Stimulated activated naive CD4-positive, alpha-beta T cell (primary cell): Measurements from ENCODE around the gene GIPR.
A peak's percentile ranks its signal among the peaks of the same experiment; 100 is the strongest.
"Not testable (repeated sequence)": the region's sequence is repeated elsewhere in the genome, so short reads cannot be mapped to it uniquely, and the experiment has no call there.

Experiments used
- DNase-seq, 6 experiments: peaks; one replicate each; lab custom pipeline; 2025; lab: John Stamatoyannopoulos, UW

Gene GIPR

DNA sequence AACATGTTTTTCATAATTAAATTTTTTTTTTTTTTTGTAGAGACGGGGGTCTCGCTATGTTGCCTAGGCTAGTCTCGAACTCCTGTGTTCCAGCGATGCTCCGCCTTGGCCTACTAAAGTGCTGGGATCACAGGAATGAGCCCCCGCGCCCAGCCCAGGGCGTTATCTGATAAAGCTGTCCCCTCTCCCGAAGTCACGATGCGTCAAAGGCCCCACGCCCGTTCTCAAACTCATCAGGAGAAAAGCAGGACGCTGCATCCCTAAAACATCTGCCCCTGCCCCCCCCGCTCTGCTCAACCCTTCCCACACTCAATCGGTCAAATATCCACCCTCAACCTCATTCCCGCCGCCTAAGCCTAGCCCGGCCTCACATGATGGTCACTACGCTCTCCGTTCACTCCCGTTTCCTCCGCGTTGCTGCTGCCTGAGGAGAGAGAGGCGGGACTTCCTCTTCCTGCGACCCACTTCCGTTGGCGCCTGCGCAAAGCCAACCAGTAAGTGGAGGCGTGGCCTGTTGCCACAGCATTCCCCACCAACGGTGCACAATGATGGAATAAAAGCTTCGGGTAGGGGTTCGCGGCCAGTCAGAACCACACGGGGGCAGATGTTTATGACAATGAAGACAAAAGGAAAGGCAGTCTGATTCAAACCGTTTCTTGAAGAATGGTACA, 23.6 kb downstream of the GIPR start, which contains the start of gene SNRPD2:
Gene SNRPD2, minus strand, starts transcription at position 438 of the 671 bp plus-strand sequence. Its CDS starts 65 bp downstream, at position 373.
- DNase-seq, result peak; percentile 89 to 100 (median 98)

DNA sequence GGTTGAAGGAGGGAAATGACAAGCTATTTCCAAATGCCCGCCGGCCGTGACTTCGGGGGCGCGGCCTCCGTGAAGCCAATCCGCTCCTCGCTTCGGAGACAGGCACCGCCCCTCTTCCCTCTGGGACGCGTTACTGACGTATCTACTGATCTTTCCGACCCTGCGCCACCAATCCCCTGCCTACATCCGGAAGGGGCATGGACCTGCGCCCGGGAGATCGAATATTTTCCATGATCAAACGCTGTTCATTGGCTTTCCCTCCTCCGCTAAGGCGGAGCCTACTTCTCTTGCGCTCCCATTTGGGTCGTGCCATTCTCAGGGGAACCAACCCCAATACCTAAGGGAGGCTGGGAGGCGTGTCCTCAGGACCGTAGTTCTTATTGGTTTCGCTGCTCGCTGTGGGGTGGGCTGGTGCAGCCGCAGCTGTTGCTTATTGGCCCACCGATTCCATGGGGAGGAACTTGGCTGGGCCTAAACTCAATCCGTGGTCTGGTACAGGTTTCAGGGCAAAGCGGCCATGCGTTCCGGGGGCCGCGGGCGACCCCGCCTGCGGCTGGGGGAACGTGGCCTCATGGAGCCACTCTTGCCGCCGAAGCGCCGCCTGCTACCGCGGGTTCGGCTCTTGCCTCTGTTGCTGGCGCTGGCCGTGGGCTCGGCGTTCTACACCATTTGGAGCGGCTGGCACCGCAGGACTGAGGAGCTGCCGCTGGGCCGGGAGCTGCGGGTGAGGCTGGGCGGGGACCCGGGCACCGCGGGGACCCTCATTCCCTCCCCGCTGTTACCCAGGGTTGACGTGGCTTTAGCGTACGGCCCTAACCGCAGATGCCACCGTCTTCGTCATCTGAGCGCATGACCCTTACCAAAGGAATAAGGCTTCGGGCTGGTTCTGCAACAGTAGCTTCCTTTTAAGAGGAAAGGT, 24.4 kb downstream of the GIPR start, which contains the start of gene QPCTL:
Gene QPCTL, plus strand, starts transcription at position 480 of the 919 bp plus-strand sequence. Its CDS starts 38 bp downstream, at position 518.
- peak; percentile 98 to 100 (median 100) for DNase-seq

DNA sequence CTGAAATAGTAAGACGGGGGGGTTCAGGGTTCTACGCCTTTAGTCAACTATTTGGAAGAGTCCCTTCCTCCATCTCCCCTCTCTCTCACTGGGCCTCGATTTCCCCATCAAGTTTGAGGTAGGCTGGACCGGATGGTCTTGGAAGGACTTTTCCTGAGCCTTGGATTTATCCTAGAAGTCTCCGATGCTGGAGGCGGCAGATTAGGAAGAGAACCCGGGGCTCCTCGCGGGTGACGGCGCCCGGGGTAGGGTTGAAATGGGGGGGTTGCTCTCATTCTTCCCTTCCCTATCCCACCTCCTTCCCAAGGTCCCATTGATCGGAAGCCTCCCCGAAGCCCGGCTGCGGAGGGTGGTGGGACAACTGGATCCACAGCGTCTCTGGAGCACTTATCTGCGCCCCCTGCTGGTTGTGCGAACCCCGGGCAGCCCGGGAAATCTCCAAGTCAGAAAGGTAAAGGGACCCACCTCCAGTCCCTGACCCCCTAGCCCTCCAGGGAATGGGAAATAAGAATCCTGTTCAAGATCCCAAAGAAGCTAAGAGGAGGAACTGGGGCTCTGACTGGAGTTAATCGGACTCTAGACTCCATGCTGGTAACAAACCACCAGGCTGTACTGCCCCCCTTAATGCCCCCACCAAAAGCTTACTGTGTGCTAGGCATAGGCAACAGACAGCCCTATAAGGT, 25.2 kb downstream of the GIPR start:
- peak; percentile 40 to 73 (median 64) for DNase-seq

- no peak for DNase-seq
These were observed 33.7 kb downstream of the GIPR start for GRCh38 chr19:45701676-45702075.

- DNase-seq, result no peak
These were observed 37.1 kb downstream of the GIPR start for GRCh38 chr19:45705115-45705514.

- no peak for DNase-seq
These were observed 37.8 kb downstream of the GIPR start for GRCh38 chr19:45705710-45706415.

- DNase-seq, result no peak
These were observed 42.5 kb downstream of the GIPR start for GRCh38 chr19:45710356-45711130.

DNA sequence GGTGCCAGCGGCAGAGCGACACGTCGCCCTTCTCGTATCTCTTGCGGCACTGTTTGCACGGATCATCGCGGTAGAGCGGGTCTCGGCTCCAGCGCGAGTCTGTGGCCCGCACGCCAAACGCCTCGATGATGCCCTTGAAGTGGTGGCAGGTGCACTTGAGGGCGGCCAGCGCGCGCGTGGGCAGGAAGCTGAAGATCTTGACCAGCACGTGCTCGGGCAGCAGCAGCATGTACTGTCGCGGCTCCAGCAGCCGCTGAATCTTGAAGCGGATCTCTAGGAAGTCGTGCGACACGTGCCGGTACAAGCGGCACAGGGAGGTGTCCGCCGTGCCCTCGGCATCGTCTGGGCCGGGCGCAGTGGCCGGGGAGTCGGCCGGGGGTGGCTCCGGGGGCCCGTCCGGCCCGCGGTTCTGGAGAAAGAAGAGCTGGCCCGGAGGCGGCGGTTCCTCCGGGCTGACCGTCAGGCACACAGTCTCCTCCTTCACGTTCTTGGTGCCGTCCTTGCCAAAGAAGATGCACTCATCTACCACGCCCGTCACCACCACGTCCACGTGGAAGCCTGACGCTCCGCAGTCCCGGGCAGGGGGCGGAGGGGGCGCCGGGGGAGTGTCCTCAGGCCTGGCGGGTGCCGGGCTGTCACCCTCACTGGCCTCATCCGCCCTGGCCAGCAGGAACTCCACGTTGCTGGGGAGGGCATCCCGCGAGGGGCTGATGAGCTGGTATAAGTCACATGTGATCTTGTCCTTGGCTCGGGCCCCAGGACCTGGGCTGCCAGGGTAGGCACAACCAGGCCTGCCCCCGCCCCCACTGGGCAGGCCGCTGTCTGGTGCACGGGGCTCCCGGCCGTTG, 44.1 kb downstream of the GIPR start:
- no peak for DNase-seq

DNA sequence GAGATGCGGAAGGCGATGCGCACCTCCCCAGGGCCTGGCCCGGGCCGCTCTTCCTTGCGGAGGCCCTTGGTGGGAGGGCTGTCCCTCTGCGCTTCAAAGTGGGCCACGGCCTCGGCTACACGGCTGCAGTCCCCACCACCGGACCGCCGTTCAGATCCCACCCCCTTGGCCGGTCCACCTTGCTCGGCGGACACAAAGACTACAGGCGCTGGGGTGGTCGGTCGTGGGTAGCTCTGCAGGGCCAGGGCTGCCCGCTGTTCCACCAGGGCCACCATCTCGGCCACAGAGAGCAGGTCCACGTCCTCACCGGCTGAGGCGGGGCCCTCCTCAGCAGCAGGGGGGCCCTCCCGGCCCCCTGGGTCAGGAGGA, 44.7 kb downstream of the GIPR start:
- no peak for DNase-seq

DNA sequence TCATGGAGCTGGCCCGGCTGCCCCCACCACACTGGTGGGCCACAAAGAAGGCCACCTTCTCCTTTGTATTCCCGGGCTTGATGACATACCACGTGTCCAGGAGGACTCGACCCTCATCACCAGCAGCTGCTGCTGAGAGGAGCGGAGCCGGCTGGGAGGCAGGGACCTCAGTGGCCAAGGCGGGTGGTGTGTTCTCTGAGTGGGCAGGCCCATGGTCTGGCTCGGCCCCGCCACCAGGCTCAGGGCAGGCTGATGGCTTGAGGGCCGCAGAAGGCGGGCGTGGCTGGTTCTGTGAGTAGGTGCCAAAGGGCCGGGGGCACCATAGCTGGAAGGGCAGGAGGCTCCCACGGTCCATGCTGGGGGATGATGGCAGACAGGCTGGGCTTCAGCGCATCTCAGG, 45.1 kb downstream of the GIPR start:
- DNase-seq, result no peak

DNA sequence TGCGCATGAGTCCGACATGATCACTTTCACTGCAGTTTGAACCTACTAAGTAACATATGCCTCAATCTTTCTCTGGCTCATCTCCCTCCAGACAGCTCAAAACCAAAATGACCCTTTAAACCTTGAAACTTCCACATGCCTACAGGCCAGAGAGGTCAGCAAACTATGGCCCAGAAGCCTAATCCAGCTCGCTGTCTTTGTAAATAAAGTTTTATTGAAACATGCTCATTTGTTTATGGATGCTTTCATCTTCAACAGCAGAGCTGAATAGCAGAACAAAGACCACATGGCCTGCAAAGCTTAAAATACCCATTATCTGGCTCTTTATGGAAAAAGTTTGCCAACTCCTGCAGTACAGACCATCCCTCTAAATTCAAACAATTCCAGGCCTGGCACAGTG, 47.1 kb downstream of the GIPR start:
- no peak for DNase-seq

DNA sequence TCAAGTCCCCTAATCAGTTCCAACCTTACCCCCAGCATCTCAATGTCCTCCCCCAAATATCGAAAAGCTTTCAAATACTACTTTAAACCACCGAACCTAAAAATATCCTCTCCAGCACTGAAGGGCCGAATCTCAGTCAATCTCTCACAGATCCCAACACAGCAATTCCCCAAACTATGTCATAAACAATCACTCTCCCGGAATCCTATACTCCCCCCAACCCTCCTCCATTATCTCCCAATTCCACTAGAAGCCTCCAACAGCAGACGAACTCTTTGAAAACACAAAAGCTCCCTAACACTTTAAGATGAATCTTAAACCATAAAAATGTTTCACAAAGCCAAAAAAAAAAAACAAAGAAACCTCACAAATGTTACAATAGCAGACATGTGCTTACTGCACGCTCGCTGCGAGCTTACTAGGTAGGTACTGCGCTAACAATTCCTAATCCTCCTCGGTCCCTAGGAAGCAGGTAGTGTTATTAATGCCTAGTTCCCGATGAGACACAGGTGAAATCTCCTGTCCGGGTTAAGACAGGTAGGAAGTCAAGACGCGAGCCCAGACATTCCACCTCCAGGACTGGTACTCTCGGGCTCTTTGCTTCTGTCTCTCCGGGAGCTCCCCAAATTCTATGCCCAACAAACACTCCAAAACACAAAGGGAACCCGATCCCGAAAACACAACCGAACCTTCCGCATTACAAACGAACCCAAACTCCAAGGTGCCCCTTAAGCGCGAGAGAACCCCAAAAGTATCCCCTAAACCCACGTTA, 48.5 kb downstream of the GIPR start:
- DNase-seq, result peak in 2 of 6 experiments; percentile 31 to 67

DNA sequence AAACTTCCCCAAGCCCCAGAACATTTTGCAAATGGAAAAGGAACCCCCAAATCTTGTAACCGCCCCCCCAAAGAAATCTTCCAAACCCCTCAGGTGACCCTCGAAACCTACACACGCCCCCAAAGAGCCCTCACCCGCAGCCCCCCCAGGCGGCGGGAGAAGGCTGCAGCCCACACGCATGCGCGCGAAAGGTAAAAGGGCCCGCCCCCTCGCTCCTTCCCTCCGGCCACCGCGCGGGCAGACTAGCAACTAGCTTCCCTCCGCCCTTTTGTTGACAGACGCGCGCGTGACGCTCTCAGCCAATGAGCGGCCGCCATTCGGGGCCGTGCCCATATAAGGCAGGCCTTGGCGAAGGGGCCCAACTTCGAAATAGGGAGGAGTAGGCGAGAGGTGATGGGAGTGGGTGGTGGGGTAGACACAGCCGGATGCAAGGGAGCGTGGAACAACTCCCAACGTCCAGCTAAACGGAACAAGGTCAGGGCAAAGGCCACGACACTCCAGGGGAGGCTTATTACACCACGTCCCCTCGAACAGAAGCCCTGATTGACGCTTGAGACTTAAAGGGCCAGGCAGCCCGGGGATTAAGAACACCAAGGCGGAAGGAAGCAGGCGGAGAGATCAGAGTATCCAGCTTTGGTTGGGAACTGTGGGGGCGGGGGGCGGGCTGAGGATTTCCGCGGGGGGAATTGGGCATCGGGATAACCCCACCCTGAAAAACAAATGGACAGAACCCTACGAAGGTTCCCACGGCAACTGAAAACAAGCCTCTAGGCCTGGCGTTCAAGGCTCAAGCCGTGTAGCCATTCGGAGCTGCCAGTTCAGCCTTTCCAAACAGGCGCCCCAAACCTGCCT, 49.3 kb downstream of the GIPR start:
- DNase-seq, result peak; percentile 94 to 98 (median 97)

GRCh38 chr19:45717983-45718650, 50.1 kb downstream of the GIPR start:
- DNase-seq, result peak in 1 of 6 experiments; percentile 25

DNA sequence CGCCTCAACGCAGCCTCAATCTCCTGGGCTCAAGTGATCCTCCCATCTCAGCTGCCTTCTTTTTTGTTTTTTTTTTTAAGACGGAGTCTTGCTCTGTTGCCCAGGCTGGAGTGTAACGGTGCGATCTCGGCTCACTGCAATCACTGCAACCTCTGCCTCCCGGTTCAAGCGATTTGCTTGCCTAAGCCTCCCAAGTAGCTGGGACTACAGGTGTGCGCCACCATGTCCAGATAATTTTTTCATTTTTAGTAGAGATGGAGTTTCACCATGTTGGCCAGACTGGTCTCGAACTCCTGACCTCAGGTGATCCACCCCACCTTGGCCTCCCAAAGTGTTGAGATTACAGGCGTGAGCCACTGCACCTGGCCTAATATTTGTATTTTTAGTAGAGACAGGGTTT, 52.0 kb downstream of the GIPR start:
- not testable (repeated sequence) for DNase-seq

GRCh38 chr19:45728683-45729082, 60.7 kb downstream of the GIPR start:
- not testable (repeated sequence) for DNase-seq

DNA sequence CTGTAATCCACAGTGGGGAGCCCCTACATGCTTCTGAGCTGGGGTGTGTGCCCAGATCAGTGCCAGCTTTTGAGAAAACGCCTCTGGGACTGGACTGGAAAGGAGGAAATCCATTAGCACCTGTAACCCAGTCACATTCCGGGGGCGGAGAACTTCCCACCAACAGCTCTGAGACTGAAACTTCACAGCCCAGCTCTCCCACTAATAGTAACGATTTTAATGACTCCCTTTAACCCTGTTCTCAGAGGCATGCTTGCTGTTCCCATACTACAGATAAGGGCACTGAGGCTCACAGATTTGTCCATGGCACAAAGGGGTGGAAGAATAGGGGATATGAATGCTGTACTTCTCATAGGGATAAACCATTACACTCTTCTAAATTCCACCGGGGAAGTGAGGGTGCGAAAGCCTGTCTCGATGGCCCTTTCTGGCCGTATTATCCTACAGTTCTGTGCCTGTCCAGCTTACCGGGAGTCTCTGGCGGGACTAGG, 61.8 kb downstream of the GIPR start:
- no peak for DNase-seq
